HAP-1 (cell line): ENCODE results near the gene SCUBE1.

Source experiments
- DNase-seq, 2 experiments: peaks; one replicate each; pipeline ENCODE4 v3.0.0-alpha.2; 2016 to 2020; ENCODE audit warnings: low spot score in 2 of 2
- H3K27me3 ChIP-seq: fragments of 250-450 bp; sonication (Bioruptor Pico); 2 replicates; pipeline ENCODE4 v1.5.1; 2020; ENCODE audit warnings: low read depth, mild to moderate bottlenecking, moderate library complexity
- H3K36me3 ChIP-seq: fragments of 250-450 bp; sonication (Bioruptor Pico); replicated peaks from 2 replicates; pipeline ENCODE4 v1.5.1; 2020; ENCODE audit warnings: mild to moderate bottlenecking
- H3K4me1 ChIP-seq: fragments of 250-450 bp; sonication (Bioruptor Pico); 2 replicates; pipeline ENCODE4 v1.5.1; 2020; ENCODE audit warnings: mild to moderate bottlenecking
- H3K4me3 ChIP-seq: fragments of 250-450 bp; sonication (Bioruptor Pico); 2 replicates; pipeline ENCODE4 v1.5.1; 2020; ENCODE audit warnings: mild to moderate bottlenecking, moderate library complexity
- H3K9me3 ChIP-seq: fragments of 250-450 bp; sonication (Bioruptor Pico); 2 replicates; pipeline ENCODE4 v1.5.1; 2020; ENCODE audit warnings: mild to moderate bottlenecking, moderate library complexity
- in situ Hi-C: fragments of 300-500 bp; cut with MboI; formaldehyde crosslinking; loops from 3 replicates; pipeline ENCODE4 v1.14.3; 2020; ENCODE audit warnings: low sequenced_read_pairs, inconsistent platforms, mixed read lengths

The SCUBE1 gene

GRCh38 chr22:43151251-43152002 lies 191.7 kb downstream of the SCUBE1 start, which contains the start of gene TSPO:
Gene TSPO, plus strand, starts transcription at chr22:43151559. Its CDS starts 7,680 bp downstream, at chr22:43159239.
- peak; percentile 29 to 78 for DNase-seq
- Histone ChIP-seq H3K9me3 (no peaks in the 10 kb centered on the region), H3K27me3 (no peaks in the 10 kb centered on the region), H3K4me3 (peak within 1 kb of the TSS; percentile 58), H3K36me3 (0 out of 2 replicates have a peak, but pooled peaks cover 3% of the 10 kb centered on the region), H3K4me1 (peaks cover 13% of the 10 kb centered on the region)
- in situ Hi-C loops, result no loop called here

DNA sequence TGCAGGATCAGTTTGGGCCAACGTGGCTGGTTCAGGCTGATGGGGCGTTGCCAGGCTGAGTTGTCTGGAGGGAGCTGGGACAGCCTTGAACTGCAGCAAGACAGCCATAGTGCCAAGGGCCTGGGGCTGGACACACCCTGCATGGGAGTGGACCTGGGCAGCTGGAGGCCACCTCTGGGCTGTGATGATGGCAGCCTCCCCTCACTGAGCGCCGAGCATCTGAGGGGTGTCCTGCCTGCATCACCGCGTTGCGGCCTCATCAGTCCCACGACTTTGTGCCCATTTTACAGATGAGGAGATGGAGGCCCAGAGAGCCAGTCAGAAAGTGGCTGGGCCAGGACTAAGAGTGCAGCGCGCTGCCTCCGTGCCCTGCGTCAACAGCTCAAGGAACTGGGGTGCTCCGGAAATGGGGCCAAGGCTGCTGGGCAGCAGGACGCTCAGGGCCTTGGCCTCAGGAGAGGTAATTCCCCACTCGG lies 192.4 kb downstream of the SCUBE1 start:
- Histone ChIP-seq H3K4me1 (peaks cover 13% of the 10 kb centered on the region), H3K4me3 (peak overlapping the region; percentile 58), H3K27me3 (no peaks in the 10 kb centered on the region), H3K36me3 (no peaks in the 10 kb centered on the region), H3K9me3 (no peaks in the 10 kb centered on the region)
- in situ Hi-C loops, result no loop called here
- DNase-seq, result no peak

DNA sequence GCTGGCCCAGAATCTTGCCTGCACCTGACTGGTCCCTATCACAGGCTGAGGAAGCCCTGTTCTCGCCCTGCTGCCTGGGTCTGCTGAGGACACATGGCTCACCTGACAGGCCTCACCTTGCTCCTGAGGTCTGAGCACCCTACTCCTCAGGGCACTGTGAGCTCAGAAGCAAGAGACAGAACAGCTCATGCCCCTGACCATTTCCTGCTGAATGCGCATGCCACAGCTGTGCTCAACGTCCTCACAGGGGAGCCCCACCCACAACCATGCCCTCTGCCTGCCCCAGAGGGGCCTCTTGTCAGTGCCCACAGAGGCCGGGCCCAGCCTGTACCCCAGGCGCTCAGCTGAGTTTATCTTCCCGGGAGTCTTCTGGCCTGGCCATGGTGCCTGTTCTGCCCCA lies 194.6 kb downstream of the SCUBE1 start:
- Histone ChIP-seq H3K36me3 (no peaks in the 10 kb centered on the region), H3K4me3 (no peak overlapping the region), H3K9me3 (no peaks in the 10 kb centered on the region), H3K27me3 (no peaks in the 10 kb centered on the region), H3K4me1 (peaks cover 14% of the 10 kb centered on the region)
- no peak for DNase-seq
- in situ Hi-C loops, result no loop called here

- H3K36me3 ChIP-seq, result no peaks in the 10 kb centered on the region
- no peak overlapping the region for H3K4me3 ChIP-seq
- H3K4me1 ChIP-seq, result peaks cover 17% of the 10 kb centered on the region
- H3K9me3 ChIP-seq, result no peaks in the 10 kb centered on the region
- H3K27me3 ChIP-seq, result no peaks in the 10 kb centered on the region
- no peak for DNase-seq
- in situ Hi-C loops, result no loop called here
These were observed 195.4 kb downstream of the SCUBE1 start for GRCh38 chr22:43147821-43148220.
